Measurements from ENCODE around the gene SYNGR4.

SYNGR4 gene

GRCh38 chr19:48397263-48398101 is 33.3 kb downstream of the SYNGR4 start:
- no peak for DNase-seq

GRCh38 chr19:48398102-48398374 is 33.9 kb downstream of the SYNGR4 start:
- no peak for DNase-seq

GRCh38 chr19:48398375-48399235 is 34.4 kb downstream of the SYNGR4 start:
- DNase-seq: peak; percentile 82

GRCh38 chr19:48400018-48400742 is 36.0 kb downstream of the SYNGR4 start:
- DNase-seq: no peak

GRCh38 chr19:48401287-48401686 is 37.1 kb downstream of the SYNGR4 start:
- no peak for DNase-seq

GRCh38 chr19:48403606-48404005 is 39.4 kb downstream of the SYNGR4 start:
- DNase-seq: peak; percentile 36

GRCh38 chr19:48405010-48405659 is 41.0 kb downstream of the SYNGR4 start:
- no peak for DNase-seq

GRCh38 chr19:48405850-48406249 is 41.7 kb downstream of the SYNGR4 start:
- no peak for DNase-seq

- DNase-seq: no peak
Observed at GRCh38 chr19:48413879-48414587, 49.9 kb downstream of the SYNGR4 start.

- DNase-seq: peak; percentile 62
Observed at GRCh38 chr19:48415395-48415794, 51.2 kb downstream of the SYNGR4 start.

GRCh38 chr19:48415806-48416221 is 51.6 kb downstream of the SYNGR4 start:
- DNase-seq: no peak

- no peak for DNase-seq
Observed at GRCh38 chr19:48417421-48417820, 53.3 kb downstream of the SYNGR4 start.

GRCh38 chr19:48418317-48419064 is 54.3 kb downstream of the SYNGR4 start:
- DNase-seq: no peak

GRCh38 chr19:48419158-48419920 is 55.2 kb downstream of the SYNGR4 start:
- DNase-seq: peak; percentile 65

GRCh38 chr19:48421548-48421947 is 57.4 kb downstream of the SYNGR4 start:
- no peak for DNase-seq

- no peak for DNase-seq
Observed at GRCh38 chr19:48424694-48425219, 60.6 kb downstream of the SYNGR4 start.
